Adrenal gland (tissue), 12 donors: ENCODE results near the gene KRTAP5-2. TPM values are rescaled to one million over a fixed set of nuclear protein-coding genes. Genes with fewer than 3 reads are reported as not detected.
A peak's percentile ranks its signal among the peaks of the same experiment; 100 is the strongest.

Experiments
- DNase-seq, 7 donors: peaks; one replicate each; pipeline ENCODE4 v3.0.0-alpha.2; 2019 to 2020
- H3K27ac ChIP-seq, 5 donors: fragments of 200-600 bp; sonication (generic) in 4 of 5; 1 replicate in 3 of 5; 2 replicates in 2 of 5; pipeline versions ENCODE4 v1.5.1 to v1.8.0; 2016 to 2020; ENCODE audit warnings: mild to moderate bottlenecking in 1 of 5
- H3K27me3 ChIP-seq: fragments of 200-600 bp; 2 replicates; pipeline ENCODE4 v1.8.0; 2021
- H3K36me3 ChIP-seq, 2 donors: fragments of 200-600 bp; replicated peaks in 1 of 2; 1 replicate in 1 of 2; 2 replicates in 1 of 2; pipeline versions ENCODE4 v1.5.1 to v1.8.0; 2018 to 2022
- H3K4me1 ChIP-seq, 2 donors: fragments of 200-600 bp; replicated peaks in 1 of 2; 1 replicate in 1 of 2; 2 replicates in 1 of 2; pipeline versions ENCODE4 v1.5.1 to v1.8.0; 2018 to 2021
- H3K4me3 ChIP-seq, 4 donors: fragments of 200-600 bp; sonication (generic) in 3 of 4; one replicate each; pipeline ENCODE4 v1.5.1; 2016 to 2018
- H3K9me3 ChIP-seq, 3 donors: fragments of 200-600 bp; sonication (generic) in 1 of 3; replicated peaks in 1 of 3; 1 replicate in 2 of 3; 2 replicates in 1 of 3; pipeline versions ENCODE4 v1.5.1 to v1.8.0; 2016 to 2021
- POLR2A ChIP-seq, 2 donors: fragments of 450-650 bp; IDR thresholded peaks; one replicate each; pipeline ENCODE4 v1.6.1; 2017; ENCODE audit warnings: antibody characterized with exemption in 2 of 2, mild to moderate bottlenecking in 2 of 2, moderate library complexity in 1 of 2
- WGBS, 4 donors: extraction: QIAGEN DNeasy Blood & Tissue Kit in 2 of 4; methylation state at CpG; one replicate each; pipeline versions ENCODE4 v1.1.5 to v1.1.7; 2013 to 2017; 5-methylcytosine and 5-hydroxymethylcytosine counted together
- intact Hi-C, 2 donors: fragments of 100-400 bp; cut with DNase I; formaldehyde crosslinking; loops; one replicate each; pipeline versions ENCODE4 v1.14.1 to v1.15.0; 2022 to 2023
- polyA plus RNA-seq, 3 donors: library from polyadenylated mRNA; stranded (reverse); fragments of 200-250 nt in 2 of 3; fragments of 350-450 nt in 1 of 3; fragmentation: Illumina TruSeq in 1 of 3; extraction: RNeasy Lipid Tissue Mini Kit (QIAGEN cat#74804) in 1 of 3; gene quantifications; one replicate each; pipeline ENCODE4 v1.2.3, GENCODE V29; 2013 to 2014
- total RNA-seq, 9 donors: library from RNA; depleted of rRNA in 4 of 9; stranded (reverse); fragments of >200 nt in 4 of 9; fragments of 120-200 nt in 1 of 9; fragmentation: NEBNext Ultra II Directional in 1 of 9; extraction: Animal tissue kit (Norgen Biotek cat#: 25700) in 1 of 9; gene quantifications; one replicate each; pipeline versions ENCODE4 v1.1.0 to v1.2.4, GENCODE V29; 2013 to 2023
- TF ChIP-seq, protein P1 (sequence below), 6 experiments: fragments of 450-650 bp in 4 of 6; fragments of 200-600 bp in 2 of 6; sonication (generic) in 1 of 6; IDR thresholded peaks; 1 replicate in 5 of 6; 2 replicates in 1 of 6; pipeline versions ENCODE4 v1.5.1 to v1.8.0; 2016 to 2021; ENCODE audit warnings: antibody characterized with exemption in 6 of 6, mild to moderate bottlenecking in 2 of 6, moderate library complexity in 1 of 6
- donor health status: healthy with polysubstance abuse.
- donor health status: Bipolar disorder and iron deficiency.
- donor health status: DM: yes; HTN: yes; CAD: no.
- donor health status: DM: no; HTN: no; CAD: no.
- donor health status: DM: no; HTN: no; CAD: no.
- donor health status: DM: yes; HTN: yes; CAD: no.

The KRTAP5-2 gene
- total and polyA plus RNA-seq, 12 donors = not detected

DNA sequence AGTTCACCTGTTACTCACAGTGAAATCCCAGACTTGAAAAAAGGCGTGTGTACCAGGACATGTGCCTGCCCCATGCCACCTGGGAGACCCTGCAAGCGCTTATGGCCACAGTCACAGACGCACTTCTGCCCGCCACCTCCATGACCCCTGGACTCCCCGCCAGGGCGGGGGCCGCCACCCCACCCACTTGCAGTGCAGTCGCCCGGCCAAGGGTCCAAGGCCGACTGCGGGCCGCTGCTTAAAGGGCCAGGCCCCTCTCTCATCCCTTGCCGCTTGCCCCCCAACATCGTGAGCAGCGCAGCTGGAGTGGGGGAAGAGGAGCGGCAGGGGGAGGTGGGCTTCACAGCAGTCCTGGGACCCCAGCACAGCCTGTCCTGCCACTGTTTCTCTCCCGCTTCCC lies 36.8 kb downstream of the KRTAP5-2 start:
- Histone ChIP-seq H3K9me3 (no peaks in the 10 kb centered on the region), H3K4me3 (no peak overlapping the region), H3K4me1 (peaks cover 25 to 33% of the 10 kb centered on the region in 2 donors), H3K36me3 (no peaks in the 10 kb centered on the region), H3K27ac (no peak overlapping the region), H3K27me3 (no peaks in the 10 kb centered on the region)
- DNase-seq = no peak
- intact Hi-C loops = no loop called here
- WGBS, 4 donors = 83 to 85% (median 85%) methylated on average over 4 to 17 of the region's 17 CpGs; no CpG with 5 or more reads in 1 of the 4 donors
- TF ChIP-seq POLR2A (IDR thresholded peaks at IDR 0.05) = no peak
- TF ChIP-seq, protein P1, sequence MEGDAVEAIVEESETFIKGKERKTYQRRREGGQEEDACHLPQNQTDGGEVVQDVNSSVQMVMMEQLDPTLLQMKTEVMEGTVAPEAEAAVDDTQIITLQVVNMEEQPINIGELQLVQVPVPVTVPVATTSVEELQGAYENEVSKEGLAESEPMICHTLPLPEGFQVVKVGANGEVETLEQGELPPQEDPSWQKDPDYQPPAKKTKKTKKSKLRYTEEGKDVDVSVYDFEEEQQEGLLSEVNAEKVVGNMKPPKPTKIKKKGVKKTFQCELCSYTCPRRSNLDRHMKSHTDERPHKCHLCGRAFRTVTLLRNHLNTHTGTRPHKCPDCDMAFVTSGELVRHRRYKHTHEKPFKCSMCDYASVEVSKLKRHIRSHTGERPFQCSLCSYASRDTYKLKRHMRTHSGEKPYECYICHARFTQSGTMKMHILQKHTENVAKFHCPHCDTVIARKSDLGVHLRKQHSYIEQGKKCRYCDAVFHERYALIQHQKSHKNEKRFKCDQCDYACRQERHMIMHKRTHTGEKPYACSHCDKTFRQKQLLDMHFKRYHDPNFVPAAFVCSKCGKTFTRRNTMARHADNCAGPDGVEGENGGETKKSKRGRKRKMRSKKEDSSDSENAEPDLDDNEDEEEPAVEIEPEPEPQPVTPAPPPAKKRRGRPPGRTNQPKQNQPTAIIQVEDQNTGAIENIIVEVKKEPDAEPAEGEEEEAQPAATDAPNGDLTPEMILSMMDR (IDR thresholded peaks at IDR 0.05) = no peak

DNA sequence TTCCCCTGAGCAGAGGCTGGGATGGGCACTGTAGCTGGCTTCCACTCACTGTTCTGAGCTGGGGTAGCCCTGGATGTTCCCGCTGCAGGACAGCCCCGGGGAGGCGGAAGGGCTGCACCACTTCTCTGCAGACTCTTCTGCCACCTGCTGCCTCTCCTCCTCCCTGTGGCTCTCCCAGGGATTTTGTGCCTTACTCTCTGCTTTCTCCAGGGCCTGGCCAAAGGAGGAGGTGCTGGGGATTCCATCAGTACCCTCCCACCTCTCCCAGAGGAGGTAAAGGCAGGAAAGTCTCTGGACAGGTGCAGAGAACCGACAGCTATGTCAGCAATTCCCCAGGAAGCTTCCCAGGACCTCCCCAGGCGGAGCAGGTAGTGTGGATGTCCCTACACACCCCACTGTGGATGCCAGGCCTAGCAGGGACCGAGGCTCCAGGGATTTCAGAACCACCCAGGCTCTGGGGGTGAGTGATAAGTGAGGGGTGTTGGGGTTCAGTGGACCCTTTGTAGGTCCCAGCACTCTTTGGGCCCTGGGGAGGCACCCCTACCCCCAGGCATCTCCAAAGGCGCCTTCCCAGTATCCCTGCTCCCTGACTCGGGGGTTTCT lies 37.3 kb downstream of the KRTAP5-2 start:
- TF ChIP-seq, protein P1 (IDR thresholded peaks at IDR 0.05) = no peak
- WGBS, 4 donors = 82 to 95% (median 89%) methylated on average over 5 to 8 of the region's 8 CpGs
- no peaks in the 10 kb centered on the region for H3K9me3 ChIP-seq
- H3K4me1 ChIP-seq = peaks cover 25 to 33% of the 10 kb centered on the region in 2 donors
- peak overlapping the region in 1 of 5 donors; percentile 86 for H3K27ac ChIP-seq
- no peak overlapping the region for H3K4me3 ChIP-seq
- DNase-seq = no peak
- intact Hi-C loops = no loop called here
- no peaks in the 10 kb centered on the region for H3K36me3 ChIP-seq
- no peaks in the 10 kb centered on the region for H3K27me3 ChIP-seq

DNA sequence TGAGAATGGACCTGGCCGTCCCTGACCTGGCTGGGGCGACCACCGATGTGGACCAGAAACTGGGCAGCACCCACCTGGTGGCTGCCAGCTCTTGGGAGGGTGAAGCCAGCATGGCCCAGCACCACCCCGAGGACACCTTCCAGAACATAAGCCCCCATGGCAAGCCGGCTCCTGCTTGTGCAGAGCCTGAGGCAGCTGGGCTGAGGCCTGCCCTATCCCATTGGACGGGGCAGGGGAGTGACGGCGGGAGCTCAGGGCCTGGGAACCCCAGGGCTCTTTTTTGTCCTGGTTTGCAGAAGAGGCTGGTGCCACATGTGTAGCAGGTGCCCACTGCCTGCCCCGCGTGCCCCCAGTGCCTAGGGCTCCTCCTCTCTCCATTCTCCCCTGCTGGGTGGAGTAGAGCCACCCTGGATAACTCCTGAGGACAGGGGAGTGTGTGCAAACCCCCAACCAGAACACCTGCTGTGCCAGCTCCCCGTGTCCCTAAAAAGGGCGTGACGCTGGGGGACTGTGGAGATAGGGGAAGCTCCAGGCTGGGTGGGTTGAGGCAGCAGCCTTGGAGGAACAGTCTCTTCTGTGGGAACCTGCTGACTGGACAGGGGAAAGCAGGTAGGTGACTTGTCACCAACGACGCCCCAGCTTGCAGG lies 38.0 kb downstream of the KRTAP5-2 start:
- Histone ChIP-seq H3K27ac (peak overlapping the region in 3 of 5 donors; percentile 53 to 93 (median 86)), H3K27me3 (no peaks in the 10 kb centered on the region), H3K36me3 (no peaks in the 10 kb centered on the region), H3K9me3 (no peaks in the 10 kb centered on the region), H3K4me3 (no peak overlapping the region), H3K4me1 (peaks cover 25 to 33% of the 10 kb centered on the region in 2 donors)
- TF ChIP-seq, protein P1 (IDR thresholded peaks at IDR 0.05) = no peak
- TF ChIP-seq POLR2A (IDR thresholded peaks at IDR 0.05) = no peak
- intact Hi-C loops = no loop called here
- WGBS, 4 donors = 82 to 91% (median 84%) methylated on average over 5 to 15 of the region's 15 CpGs
- no peak for DNase-seq

DNA sequence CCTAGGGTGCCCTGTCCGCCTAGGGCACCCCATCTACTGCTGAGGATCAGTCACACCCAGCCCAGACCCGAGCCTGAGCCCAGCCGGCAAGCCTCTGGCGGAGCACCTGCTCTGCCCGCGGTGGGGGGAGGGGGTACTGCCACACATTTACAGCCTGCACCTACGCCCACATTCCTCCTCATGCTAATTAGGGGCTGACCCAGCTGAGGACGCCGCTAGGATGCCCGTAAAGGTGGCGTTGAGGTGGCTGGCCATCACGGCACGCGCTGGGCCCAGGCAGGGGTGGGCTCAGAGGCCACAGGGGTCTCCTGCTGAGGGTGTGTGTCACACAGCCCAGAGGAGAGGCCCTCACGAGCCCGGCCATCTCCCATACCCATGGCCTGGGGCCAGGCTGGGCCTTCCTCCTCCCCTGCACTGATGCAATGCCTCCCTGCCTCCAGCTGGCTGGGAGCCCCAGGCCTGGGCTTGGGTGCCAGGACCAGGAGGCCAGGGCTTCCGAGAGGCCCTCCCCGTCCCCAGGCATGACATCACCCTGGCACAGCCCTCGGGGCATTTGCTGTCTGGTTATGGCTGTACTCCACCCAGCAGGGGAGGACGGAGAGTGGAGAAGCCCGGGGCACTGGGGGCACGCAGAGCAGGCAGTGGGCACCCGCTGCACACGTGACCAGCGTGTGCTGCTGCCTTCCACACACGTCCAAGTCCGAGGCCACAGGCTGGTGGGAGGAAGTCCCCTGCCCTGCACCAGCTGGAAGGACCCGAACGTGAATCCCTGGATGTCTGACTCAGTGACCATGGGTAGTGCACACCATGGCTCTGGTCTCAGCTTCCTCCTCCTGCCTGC lies 38.8 kb downstream of the KRTAP5-2 start:
- Histone ChIP-seq H3K9me3 (no peaks in the 10 kb centered on the region), H3K4me3 (no peak overlapping the region), H3K4me1 (peaks cover 20 to 25% of the 10 kb centered on the region in 2 donors), H3K27me3 (no peaks in the 10 kb centered on the region), H3K36me3 (no peaks in the 10 kb centered on the region), H3K27ac (peak overlapping the region in 4 of 5 donors; percentile 53 to 93 (median 72))
- intact Hi-C loops = no loop called here
- WGBS, 4 donors = 16 to 42% (median 37%) methylated on average over 9 to 29 of the region's 29 CpGs
- peak in 1 of 2 donors; percentile 47 for TF ChIP-seq POLR2A (IDR thresholded peaks at IDR 0.05)
- TF ChIP-seq, protein P1 (IDR thresholded peaks at IDR 0.05) = no peak
- DNase-seq = peak; percentile 95 to 98 (median 96)
